Neural progenitor cell (in vitro differentiated cells): ENCODE measurements around the gene NFIA. TPM values are rescaled to one million over a fixed set of nuclear protein-coding genes. Genes with fewer than 3 reads are reported as not detected.

Experiments
- DNase-seq: peaks from one replicate; pipeline ENCODE4 v3.0.0-alpha.2; 2016; ENCODE audit warnings: low spot score
- H2AFZ ChIP-seq: fragments of 200-600 bp; sonication (generic); replicated peaks from 2 replicates; pipeline ENCODE4 v1.6.1; 2016; ENCODE audit warnings: antibody characterized with exemption
- H3F3A ChIP-seq: fragments of 200-600 bp; sonication (generic); 2 replicates; pipeline ENCODE4 v1.6.1; 2016; ENCODE audit warnings: antibody characterized with exemption, low read depth
- H3K27ac ChIP-seq: fragments of 200-600 bp; sonication (generic); 2 replicates; pipeline ENCODE4 v1.5.1; 2016; ENCODE audit warnings: mild to moderate bottlenecking
- H3K27me3 ChIP-seq: fragments of 200-600 bp; sonication (generic); 2 replicates; pipeline ENCODE4 v1.6.1; 2016; ENCODE audit warnings: mild to moderate bottlenecking, moderate library complexity
- H3K36me3 ChIP-seq: fragments of 200-600 bp; sonication (generic); 2 replicates; pipeline ENCODE4 v1.5.1; 2016
- H3K4me1 ChIP-seq: fragments of 200-600 bp; sonication (generic); 2 replicates; pipeline ENCODE4 v1.6.1; 2016; ENCODE audit warnings: mixed run types
- H3K4me2 ChIP-seq: fragments of 200-600 bp; sonication (generic); 2 replicates; pipeline ENCODE4 v1.6.1; 2016
- H3K4me3 ChIP-seq: fragments of 200-600 bp; sonication (generic); 2 replicates; pipeline ENCODE4 v1.5.1; 2016
- H3K79me2 ChIP-seq: fragments of 200-600 bp; sonication (generic); 2 replicates; pipeline ENCODE4 v1.6.1; 2016; ENCODE audit warnings: low read depth
- H3K9ac ChIP-seq: fragments of 200-600 bp; sonication (generic); 2 replicates; pipeline ENCODE4 v1.6.1; 2016
- H3K9me3 ChIP-seq: fragments of 200-600 bp; sonication (generic); 2 replicates; pipeline ENCODE4 v1.5.1; 2016; ENCODE audit warnings: low read depth
- H4K20me1 ChIP-seq: fragments of 200-600 bp; sonication (generic); 2 replicates; pipeline ENCODE4 v1.6.1; 2016; ENCODE audit warnings: low read depth
- H3K27ac Mint-ChIP-seq: 3 replicates; pipeline ENCODE4 v1.8.0; 2021; ENCODE audit warnings: mixed read lengths
- H3K27me3 Mint-ChIP-seq: 2 replicates; pipeline ENCODE4 v1.8.0; 2022; ENCODE audit warnings: low read depth, mild to moderate bottlenecking, inconsistent platforms, moderate library complexity, mixed read lengths; ENCODE audit not compliant: insufficient read depth
- H3K36me3 Mint-ChIP-seq: 3 replicates; pipeline ENCODE4 v1.8.0; 2021; ENCODE audit warnings: mixed read lengths
- H3K4me1 Mint-ChIP-seq: 3 replicates; pipeline ENCODE4 v1.8.0; 2021; ENCODE audit warnings: mixed read lengths
- H3K4me3 Mint-ChIP-seq: 3 replicates; pipeline ENCODE4 v1.8.0; 2021; ENCODE audit warnings: mild to moderate bottlenecking, moderate library complexity, mixed read lengths
- H3K9me3 Mint-ChIP-seq: 3 replicates; pipeline ENCODE4 v1.8.0; 2020; ENCODE audit warnings: mixed read lengths
- EZH2 ChIP-seq: fragments of 200-600 bp; sonication (generic); IDR thresholded peaks from 2 replicates; pipeline ENCODE4 v1.6.1; 2017; ENCODE audit warnings: antibody characterized with exemption, mild to moderate bottlenecking, moderate library complexity
- EZH2phosphoT487 ChIP-seq: fragments of 200-600 bp; sonication (generic); IDR thresholded peaks from 2 replicates; pipeline ENCODE4 v1.6.1; 2017; ENCODE audit warnings: antibody characterized with exemption
- total RNA-seq: library from RNA; depleted of rRNA; stranded (reverse); fragments of >200 nt; gene quantifications from 2 replicates; pipeline ENCODE4 v1.2.3, GENCODE V29; 2015; ENCODE audit warnings: low replicate concordance
- TF ChIP-seq, protein P1 (sequence below): fragments of 200-600 bp; sonication (generic); IDR thresholded peaks from 2 replicates; pipeline ENCODE4 v1.5.1; 2017; ENCODE audit warnings: antibody characterized with exemption, mild to moderate bottlenecking

NFIA gene
- total RNA-seq, 1 donor from 2014 or later = 5.3 TPM

- Histone ChIP-seq H3F3A (peaks cover 7% of the 10 kb centered on the region), H3K27ac (no peak overlapping the region), H3K36me3 (no peaks in the 10 kb centered on the region), H3K4me3 (no peak overlapping the region), H2AFZ (no peak overlapping the region), H3K9me3 (peaks cover 6% of the 10 kb centered on the region), H3K4me1 (peaks cover 11% of the 10 kb centered on the region), H3K27me3 (peaks cover 96% of the 10 kb centered on the region), H4K20me1 (peaks cover 8% of the 10 kb centered on the region), H3K4me2 (no peak overlapping the region), H3K79me2 (no peaks in the 10 kb centered on the region), H3K9ac (no peak overlapping the region)
- H3K27me3 Mint-ChIP-seq = peaks cover 5% of the 10 kb centered on the region
- no peak for TF ChIP-seq EZH2
- TF ChIP-seq EZH2phosphoT487 = no peak
- TF ChIP-seq, protein P1, sequence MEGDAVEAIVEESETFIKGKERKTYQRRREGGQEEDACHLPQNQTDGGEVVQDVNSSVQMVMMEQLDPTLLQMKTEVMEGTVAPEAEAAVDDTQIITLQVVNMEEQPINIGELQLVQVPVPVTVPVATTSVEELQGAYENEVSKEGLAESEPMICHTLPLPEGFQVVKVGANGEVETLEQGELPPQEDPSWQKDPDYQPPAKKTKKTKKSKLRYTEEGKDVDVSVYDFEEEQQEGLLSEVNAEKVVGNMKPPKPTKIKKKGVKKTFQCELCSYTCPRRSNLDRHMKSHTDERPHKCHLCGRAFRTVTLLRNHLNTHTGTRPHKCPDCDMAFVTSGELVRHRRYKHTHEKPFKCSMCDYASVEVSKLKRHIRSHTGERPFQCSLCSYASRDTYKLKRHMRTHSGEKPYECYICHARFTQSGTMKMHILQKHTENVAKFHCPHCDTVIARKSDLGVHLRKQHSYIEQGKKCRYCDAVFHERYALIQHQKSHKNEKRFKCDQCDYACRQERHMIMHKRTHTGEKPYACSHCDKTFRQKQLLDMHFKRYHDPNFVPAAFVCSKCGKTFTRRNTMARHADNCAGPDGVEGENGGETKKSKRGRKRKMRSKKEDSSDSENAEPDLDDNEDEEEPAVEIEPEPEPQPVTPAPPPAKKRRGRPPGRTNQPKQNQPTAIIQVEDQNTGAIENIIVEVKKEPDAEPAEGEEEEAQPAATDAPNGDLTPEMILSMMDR = no peak
- DNase-seq = no peak
- H3K4me3 Mint-ChIP-seq = no peak overlapping the region
- H3K27ac Mint-ChIP-seq = no peak overlapping the region
- peaks cover 21% of the 10 kb centered on the region for H3K36me3 Mint-ChIP-seq
- peaks cover 35% of the 10 kb centered on the region for H3K4me1 Mint-ChIP-seq
- H3K9me3 Mint-ChIP-seq = peaks cover 19% of the 10 kb centered on the region
Measured at GRCh38 chr1:61391730-61392129, 309.4 kb downstream of the NFIA start.

- peak; percentile 55 for DNase-seq
- no peak overlapping the region for H3K27ac ChIP-seq
- H3K4me1 Mint-ChIP-seq = peaks cover 30% of the 10 kb centered on the region
- H3K4me3 ChIP-seq = peak overlapping the region; percentile 21
- H3K4me2 ChIP-seq = peak overlapping the region; percentile 59
- H3K27me3 ChIP-seq = peaks cover 87% of the 10 kb centered on the region
- H3K9ac ChIP-seq = no peak overlapping the region
- TF ChIP-seq EZH2 (no peak), EZH2phosphoT487 (peak; percentile 83)
- peaks cover 8% of the 10 kb centered on the region for H4K20me1 ChIP-seq
- H3K36me3 ChIP-seq = no peaks in the 10 kb centered on the region
- peaks cover 6% of the 10 kb centered on the region for H3K9me3 ChIP-seq
- H3K4me3 Mint-ChIP-seq = no peak overlapping the region
- peaks cover 15% of the 10 kb centered on the region for H3K9me3 Mint-ChIP-seq
- H3K27me3 Mint-ChIP-seq = peaks cover 5% of the 10 kb centered on the region
- peaks cover 14% of the 10 kb centered on the region for H3K36me3 Mint-ChIP-seq
- no peaks in the 10 kb centered on the region for H3K79me2 ChIP-seq
- peaks cover 7% of the 10 kb centered on the region for H3F3A ChIP-seq
- no peak overlapping the region for H2AFZ ChIP-seq
- peaks cover 11% of the 10 kb centered on the region for H3K4me1 ChIP-seq
- no peak overlapping the region for H3K27ac Mint-ChIP-seq
Measured at GRCh38 chr1:61392409-61393242, 310.3 kb downstream of the NFIA start.

GRCh38 chr1:61393575-61393974 lies 311.2 kb downstream of the NFIA start:
- H3F3A ChIP-seq = peaks cover 7% of the 10 kb centered on the region
- no peak overlapping the region for H3K9ac ChIP-seq
- H3K4me2 ChIP-seq = no peak overlapping the region
- Mint-ChIP-seq H3K9me3 (peaks cover 11% of the 10 kb centered on the region), H3K4me3 (no peak overlapping the region), H3K27me3 (peaks cover 5% of the 10 kb centered on the region), H3K27ac (peak overlapping the region; percentile 78), H3K36me3 (peaks cover 10% of the 10 kb centered on the region), H3K4me1 (peaks cover 39% of the 10 kb centered on the region)
- no peak overlapping the region for H3K27ac ChIP-seq
- no peak for DNase-seq
- H3K9me3 ChIP-seq = peaks cover 6% of the 10 kb centered on the region
- peaks cover 11% of the 10 kb centered on the region for H3K4me1 ChIP-seq
- no peak overlapping the region for H3K4me3 ChIP-seq
- H3K79me2 ChIP-seq = no peaks in the 10 kb centered on the region
- H2AFZ ChIP-seq = no peak overlapping the region
- no peaks in the 10 kb centered on the region for H3K36me3 ChIP-seq
- H3K27me3 ChIP-seq = peaks cover 78% of the 10 kb centered on the region
- peaks cover 8% of the 10 kb centered on the region for H4K20me1 ChIP-seq
- TF ChIP-seq, protein P1 = no peak
- TF ChIP-seq EZH2 (no peak), EZH2phosphoT487 (no peak)
